A673 (cell line): ENCODE data around the gene DGKQ.

Source experiments
- EZH2 ChIP-seq: fragments of 200-600 bp; sonication (generic); IDR thresholded peaks from 2 replicates; pipeline ENCODE4 v1.6.1; 2017; ENCODE audit warnings: borderline replicate concordance, low read depth, mild to moderate bottlenecking, mixed read lengths, antibody characterized with exemption, low read length; ENCODE audit not compliant: poor library complexity, severe bottlenecking
- TF ChIP-seq, protein P1 (sequence below): fragments of 300-800, 200-600 bp; sonication (generic); conservative IDR thresholded peaks from 2 replicates; pipeline ENCODE4 v1.5.1; 2017; ENCODE audit warnings: low read depth, mild to moderate bottlenecking, antibody characterized with exemption, low read length, moderate library complexity, mixed read lengths

DNA sequence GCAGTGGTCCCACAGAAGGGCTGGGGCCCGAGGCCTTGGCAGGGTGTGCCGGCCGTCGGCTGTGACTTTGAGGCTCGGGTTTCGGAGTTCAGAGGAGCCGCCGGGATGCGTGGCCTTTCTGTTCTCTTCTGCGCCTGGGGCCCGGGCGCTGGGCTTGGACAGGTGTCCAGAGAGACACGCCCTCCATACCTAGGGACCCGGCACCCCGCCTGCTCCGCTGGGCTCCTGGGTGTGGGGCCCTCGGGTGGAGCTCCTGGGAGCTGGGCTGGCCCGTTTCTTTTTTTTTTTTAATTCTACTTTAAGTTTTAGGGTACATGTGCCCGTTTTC, 49.3 kb upstream of the DGKQ start:
- TF ChIP-seq, protein P1, sequence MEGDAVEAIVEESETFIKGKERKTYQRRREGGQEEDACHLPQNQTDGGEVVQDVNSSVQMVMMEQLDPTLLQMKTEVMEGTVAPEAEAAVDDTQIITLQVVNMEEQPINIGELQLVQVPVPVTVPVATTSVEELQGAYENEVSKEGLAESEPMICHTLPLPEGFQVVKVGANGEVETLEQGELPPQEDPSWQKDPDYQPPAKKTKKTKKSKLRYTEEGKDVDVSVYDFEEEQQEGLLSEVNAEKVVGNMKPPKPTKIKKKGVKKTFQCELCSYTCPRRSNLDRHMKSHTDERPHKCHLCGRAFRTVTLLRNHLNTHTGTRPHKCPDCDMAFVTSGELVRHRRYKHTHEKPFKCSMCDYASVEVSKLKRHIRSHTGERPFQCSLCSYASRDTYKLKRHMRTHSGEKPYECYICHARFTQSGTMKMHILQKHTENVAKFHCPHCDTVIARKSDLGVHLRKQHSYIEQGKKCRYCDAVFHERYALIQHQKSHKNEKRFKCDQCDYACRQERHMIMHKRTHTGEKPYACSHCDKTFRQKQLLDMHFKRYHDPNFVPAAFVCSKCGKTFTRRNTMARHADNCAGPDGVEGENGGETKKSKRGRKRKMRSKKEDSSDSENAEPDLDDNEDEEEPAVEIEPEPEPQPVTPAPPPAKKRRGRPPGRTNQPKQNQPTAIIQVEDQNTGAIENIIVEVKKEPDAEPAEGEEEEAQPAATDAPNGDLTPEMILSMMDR = no peak
- TF ChIP-seq EZH2 = no peak
